Stimulated activated CD8-positive, alpha-beta memory T cell treated with anti-CD3 and anti-CD28 coated beads, Interleukin-4, amount 100 ng/mL, for 1 hour (primary cell): Measurements from ENCODE around the gene LIPI.
"Not testable (repeated sequence)": the region's sequence is repeated elsewhere in the genome, so short reads cannot be mapped to it uniquely, and the experiment has no call there.

Source experiments
- DNase-seq, 2 donors: peaks; one replicate each; pipeline ENCODE4 v3.0.0-alpha.2; 2020; ENCODE audit warnings: low read depth in 2 of 2, low spot score in 1 of 2

LIPI gene

GRCh38 chr21:14119038-14119437 is 91.7 kb downstream of the LIPI start:
- no peak for DNase-seq

DNA sequence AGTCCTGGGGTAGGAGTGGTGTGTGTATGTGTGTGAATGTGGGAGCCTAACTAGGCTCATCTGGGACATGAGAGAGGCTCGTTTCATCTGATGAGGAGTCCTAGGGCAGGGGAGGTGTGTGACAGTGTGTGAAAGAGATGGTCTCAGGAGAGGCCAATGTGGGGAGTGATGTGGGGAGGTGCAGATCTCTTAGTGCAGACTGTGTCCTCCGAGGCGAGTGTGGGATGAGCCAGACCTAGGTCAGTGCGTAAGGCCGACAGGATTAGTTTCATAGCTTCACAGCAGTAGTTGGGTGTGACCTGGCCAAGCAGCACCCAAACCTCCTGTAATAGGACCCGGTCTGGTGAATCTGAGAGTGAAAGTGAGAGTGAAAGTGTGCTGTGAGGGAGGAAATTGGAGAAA is 94.7 kb downstream of the LIPI start:
- no peak for DNase-seq

DNA sequence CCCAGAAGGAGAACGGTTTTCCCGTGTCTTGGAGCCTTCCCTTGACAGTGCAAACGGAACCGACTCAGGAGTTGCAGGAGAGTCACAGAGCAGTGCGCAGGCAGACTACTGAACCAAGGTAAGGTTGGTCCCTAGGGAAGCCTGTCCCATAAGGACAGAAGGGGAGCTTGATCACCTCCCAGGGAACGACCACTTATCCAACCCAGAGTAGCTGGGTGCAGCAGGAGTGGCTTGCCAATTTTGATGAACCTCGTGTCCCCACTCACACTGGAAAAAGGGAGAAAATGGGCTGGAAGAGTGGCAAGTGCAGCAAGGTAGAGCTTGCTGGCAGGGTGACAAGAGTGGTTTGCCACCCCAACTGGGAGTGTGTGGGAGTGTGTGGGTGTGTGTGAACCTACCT is 95.1 kb downstream of the LIPI start:
- DNase-seq = no peak

DNA sequence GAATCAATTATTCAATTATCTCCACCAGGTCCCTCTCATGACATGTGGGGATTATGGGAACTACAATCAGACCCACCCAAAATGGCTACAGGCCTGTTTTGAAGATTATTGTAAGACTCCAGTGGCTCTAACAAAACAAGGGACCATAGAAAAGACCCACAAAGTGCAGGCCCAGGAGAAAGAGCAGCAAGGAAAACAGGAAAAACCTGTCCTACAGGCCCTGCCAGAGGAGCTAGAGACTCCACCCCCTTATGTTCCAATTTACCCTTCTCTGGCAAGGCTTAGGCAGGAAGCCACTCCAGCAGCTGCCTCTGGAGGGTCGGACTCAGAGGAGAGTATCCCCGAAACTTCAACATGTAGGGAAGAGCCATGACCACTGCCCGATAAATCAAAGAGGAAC is 96.5 kb downstream of the LIPI start:
- DNase-seq = no peak

- DNase-seq = not testable (repeated sequence)
Observed at GRCh38 chr21:14104564-14104963, 106.2 kb downstream of the LIPI start.

- DNase-seq = no peak
Observed at GRCh38 chr21:14099570-14099969, 111.2 kb downstream of the LIPI start.

- no peak for DNase-seq
Observed at GRCh38 chr21:14097881-14098499, 112.8 kb downstream of the LIPI start.

DNA sequence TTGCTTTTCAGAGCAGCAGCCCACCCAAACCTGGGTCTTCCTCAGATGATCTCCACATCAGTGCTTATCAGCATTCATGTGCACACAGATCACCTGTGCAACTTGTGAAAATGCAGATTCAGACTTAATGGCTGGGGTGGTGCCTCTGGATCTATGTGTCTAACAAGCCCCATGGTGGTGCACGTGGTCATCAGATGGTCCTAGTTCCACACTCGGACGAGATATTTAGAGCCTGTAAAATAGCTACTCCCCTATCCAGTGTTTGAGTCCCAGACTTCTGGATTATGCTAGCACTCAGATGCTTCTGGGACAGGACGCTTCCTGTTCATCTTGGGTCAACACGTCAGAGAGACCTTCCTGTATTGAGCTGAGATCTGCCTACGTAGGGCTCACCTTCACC is 114.2 kb downstream of the LIPI start:
- DNase-seq = no peak

DNA sequence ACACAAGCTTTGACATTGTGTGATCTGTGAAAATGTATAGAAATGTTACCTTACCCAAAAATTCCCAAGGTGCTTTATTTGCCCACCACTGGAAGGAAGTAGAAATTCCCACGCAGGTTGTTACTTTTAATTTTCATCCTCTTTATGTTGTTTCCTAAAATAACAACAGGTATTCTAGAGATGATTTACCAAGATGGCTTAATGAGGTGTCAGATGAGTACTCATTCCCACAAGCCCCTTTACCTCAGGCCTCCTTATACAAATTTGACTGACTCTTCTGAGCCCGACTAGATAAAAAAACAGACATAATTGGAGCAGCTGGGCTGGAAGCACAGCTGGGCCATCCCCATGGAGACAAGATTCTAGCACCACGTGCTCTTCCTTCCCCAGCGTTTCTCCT is 114.6 kb downstream of the LIPI start:
- no peak for DNase-seq

- DNase-seq = no peak
Observed at GRCh38 chr21:14095056-14095455, 115.7 kb downstream of the LIPI start.

- no peak for DNase-seq
Observed at GRCh38 chr21:14092834-14093560, 117.8 kb downstream of the LIPI start.

- DNase-seq = not testable (repeated sequence)
Observed at GRCh38 chr21:14090184-14090583, 120.6 kb downstream of the LIPI start.

- no peak for DNase-seq
Observed at GRCh38 chr21:14088391-14088790, 122.4 kb downstream of the LIPI start.

- DNase-seq = no peak
Observed at GRCh38 chr21:14086553-14086952, 124.2 kb downstream of the LIPI start.

DNA sequence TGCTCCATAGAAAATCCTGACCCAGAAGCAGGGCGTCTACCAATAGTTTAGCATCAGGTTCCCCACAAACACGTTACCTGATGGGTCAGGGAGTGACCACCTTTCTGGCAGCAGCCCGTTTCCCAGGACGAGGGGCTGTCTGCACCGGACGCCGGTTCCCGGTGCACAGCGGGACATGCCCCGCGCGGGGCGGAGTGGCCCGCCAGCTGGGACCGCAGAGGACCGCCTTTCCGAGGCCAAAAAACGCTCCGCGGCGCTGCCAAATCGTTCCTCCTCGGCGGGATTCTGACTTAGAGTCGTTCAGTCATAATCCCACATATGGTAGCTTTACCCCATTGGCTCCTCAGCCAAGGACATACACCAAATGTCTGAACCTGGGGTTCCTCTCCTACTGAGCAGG is 126.1 kb downstream of the LIPI start:
- DNase-seq = no peak

DNA sequence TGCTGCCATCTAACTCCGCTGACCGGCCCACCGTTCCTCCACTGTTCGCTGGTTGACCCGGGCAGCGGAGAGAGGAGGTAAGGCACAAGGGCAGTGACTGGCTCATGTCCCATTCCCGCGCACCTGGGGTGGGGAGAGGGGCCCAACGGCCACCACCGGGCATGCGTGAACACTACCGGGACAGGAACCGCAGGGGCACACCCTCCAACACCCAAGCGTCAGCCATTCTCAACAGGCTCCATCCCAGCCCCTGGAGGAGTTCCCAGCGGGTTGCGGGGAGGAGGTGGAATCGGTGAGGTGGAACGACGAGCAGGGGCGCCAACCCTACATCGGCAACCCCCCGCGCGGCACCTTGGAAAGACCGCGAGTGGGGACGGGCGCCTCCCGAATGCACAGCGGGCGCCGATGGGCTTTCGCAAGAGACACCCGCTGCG is 126.7 kb downstream of the LIPI start:
- DNase-seq = no peak

GRCh38 chr21:14080764-14081096 is 130.0 kb downstream of the LIPI start:
- DNase-seq = no peak

DNA sequence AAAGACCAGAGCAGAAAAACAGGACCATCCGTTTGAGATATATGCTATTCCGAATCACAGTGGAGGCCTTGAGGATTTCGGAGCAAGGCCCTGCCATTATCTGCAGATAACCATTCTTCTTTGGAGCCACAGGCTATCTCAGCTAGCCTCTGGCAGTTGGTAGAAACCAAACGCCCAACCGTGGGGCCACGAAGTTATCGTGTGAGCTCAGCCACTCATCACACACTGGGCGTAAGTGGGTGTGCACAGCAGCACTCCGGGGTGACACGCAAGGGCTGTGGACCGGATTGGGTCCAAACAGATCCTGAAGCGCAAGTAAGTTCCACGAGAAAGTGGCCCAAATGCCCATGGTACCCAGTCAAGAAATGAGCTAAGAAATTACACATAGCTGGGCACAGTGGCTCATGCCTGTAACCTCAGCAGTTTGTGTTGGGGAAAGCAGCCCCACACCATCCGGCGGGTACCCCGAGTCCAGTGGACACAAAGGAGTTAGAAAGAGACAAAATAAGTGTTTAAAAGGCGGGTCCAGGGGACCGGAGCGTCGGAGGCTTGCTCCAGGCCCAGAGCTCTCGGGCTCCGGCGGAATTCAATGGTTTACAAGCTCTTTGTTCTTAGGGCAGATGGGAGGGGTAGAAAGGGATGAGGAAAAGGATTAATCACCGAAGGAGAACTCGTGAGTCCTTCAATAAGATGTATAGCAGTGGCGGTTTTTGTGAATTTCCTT is 130.6 kb downstream of the LIPI start:
- DNase-seq = no peak

DNA sequence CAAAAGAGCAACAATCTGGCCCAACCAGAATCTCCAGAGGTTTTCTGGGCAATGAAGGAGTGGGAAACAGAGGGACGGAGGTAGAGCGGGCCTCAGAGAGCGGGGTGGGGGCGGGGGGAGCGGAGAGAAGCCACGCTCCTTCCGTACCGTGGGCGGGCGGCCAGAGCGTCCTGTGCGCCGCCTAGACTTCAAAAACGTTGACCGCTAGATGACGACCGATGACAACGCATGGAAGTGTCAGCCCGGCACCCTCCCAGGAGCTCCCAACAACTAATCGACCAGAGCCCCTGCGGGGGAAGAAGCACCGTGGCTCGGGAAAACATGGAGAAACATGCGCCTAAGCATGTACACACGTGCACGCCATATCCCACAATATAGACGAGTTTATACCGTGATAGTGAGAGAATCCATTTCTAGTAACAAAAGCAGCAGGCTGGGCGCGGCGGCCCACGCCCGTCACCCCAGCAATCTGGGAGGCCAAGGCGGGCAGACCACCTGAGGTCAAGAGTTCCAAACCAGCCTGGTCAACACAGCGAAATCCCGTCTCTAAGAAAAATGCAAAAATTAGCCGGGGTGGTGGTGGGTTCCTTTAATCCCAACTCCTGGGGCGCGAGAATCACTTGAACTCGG is 131.9 kb downstream of the LIPI start:
- DNase-seq = no peak

- DNase-seq = no peak
Observed at GRCh38 chr21:14076143-14076806, 134.5 kb downstream of the LIPI start.

GRCh38 chr21:14075346-14076142 is 135.2 kb downstream of the LIPI start:
- no peak for DNase-seq
